AG04450 (cell line): Measurements from ENCODE around the gene SORL1. TPM values are rescaled to one million over a fixed set of nuclear protein-coding genes. Genes with fewer than 3 reads are reported as not detected.

ENCODE experiments used
- CTCF ChIA-PET: fragments of 300-600, 350-600 bp; formaldehyde crosslinking; extraction: SDS; loops from one replicate; lab custom pipeline; 2022; ENCODE audit warnings: antibody characterized with exemption, inconsistent platforms; lab: Charles Lee
- POLR2A ChIA-PET: fragments of 350-600 bp; formaldehyde crosslinking; extraction: SDS; loops from one replicate; lab custom pipeline; 2021; ENCODE audit warnings: antibody characterized with exemption, inconsistent platforms; lab: Yijun Ruan, JAX
- DNase-seq: peaks from one replicate; pipeline ENCODE4 v3.0.0-alpha.2; 2011; ENCODE audit warnings: low read depth, low spot score
- H3K27ac ChIP-seq: one replicate; pipeline ENCODE4 v1.5.1; 2012; ENCODE audit warnings: low read depth, low read length, control low read depth
- H3K27me3 ChIP-seq: one replicate; pipeline ENCODE4 v1.6.0; 2012; ENCODE audit warnings: low read length; ENCODE audit not compliant: control insufficient read depth, insufficient read depth
- H3K4me3 ChIP-seq: 2 replicates; pipeline ENCODE4 v1.5.1; 2011; ENCODE audit warnings: mild to moderate bottlenecking, low read depth, low read length, control low read depth
- H3K9me3 ChIP-seq: 2 replicates; pipeline ENCODE4 v1.5.1; 2012; ENCODE audit warnings: low read length; ENCODE audit not compliant: control insufficient read depth, insufficient read depth
- CTCF ChIP-seq: IDR thresholded peaks from 2 replicates; pipeline ENCODE4 v1.5.1; 2011; ENCODE audit warnings: low read depth, low read length, control low read depth, inconsistent platforms
- polyA plus RNA-seq: library from polyadenylated mRNA; depleted of rRNA; stranded (reverse); fragments of >200 nt; gene quantifications from 2 replicates; pipeline ENCODE4 v1.2.3, GENCODE V29; 2011

Gene SORL1
- polyA plus RNA-seq, 1 experiment = 5.4 TPM

GRCh38 chr11:121649798-121650197 is 197.7 kb downstream of the SORL1 start:
- CTCF ChIA-PET = no interaction called here
- Histone ChIP-seq H3K27me3 (no peaks in the 10 kb centered on the region), H3K27ac (no peak overlapping the region), H3K9me3 (no peaks in the 10 kb centered on the region), H3K4me3 (no peak overlapping the region)
- no peak for DNase-seq
- TF ChIP-seq CTCF = no peak
- POLR2A ChIA-PET = no interaction called here

GRCh38 chr11:121650351-121651256 is 198.5 kb downstream of the SORL1 start:
- CTCF ChIA-PET = interaction anchor here (0.6 kb wide), 1 partner anchor 59 kb away, joined by 3 read pairs; no protein-coding TSS in a partner anchor

GRCh38 chr11:121651257-121651605 is 199.1 kb downstream of the SORL1 start:
- Histone ChIP-seq H3K4me3 (no peak overlapping the region), H3K27me3 (no peaks in the 10 kb centered on the region), H3K9me3 (no peaks in the 10 kb centered on the region), H3K27ac (no peak overlapping the region)
- ChIA-PET POLR2A (no interaction called here), CTCF (interaction anchor here (0.6 kb wide), 1 partner anchor 380 kb away, joined by 7 read pairs; no protein-coding TSS in a partner anchor)
- no peak for TF ChIP-seq CTCF
- no peak for DNase-seq

More at GRCh38 chr11:121650351-121651256, 198.5 kb downstream of the SORL1 start:
- POLR2A ChIA-PET = no interaction called here
- DNase-seq = no peak
- Histone ChIP-seq H3K4me3 (no peak overlapping the region), H3K27me3 (no peaks in the 10 kb centered on the region), H3K9me3 (no peaks in the 10 kb centered on the region), H3K27ac (no peak overlapping the region)
- TF ChIP-seq CTCF = no peak

GRCh38 chr11:121652971-121653370 is 200.9 kb downstream of the SORL1 start:
- POLR2A ChIA-PET = no interaction called here
- Histone ChIP-seq H3K9me3 (no peaks in the 10 kb centered on the region), H3K27ac (no peak overlapping the region), H3K27me3 (no peaks in the 10 kb centered on the region), H3K4me3 (no peak overlapping the region)
- CTCF ChIA-PET = interaction anchor here (0.5 to 4.2 kb wide), 8 partner anchors 9 to 1350 kb away, joined by 3 to 44 read pairs (median 5); no protein-coding TSS in a partner anchor
- DNase-seq = no peak
- peak; percentile 47 for TF ChIP-seq CTCF

GRCh38 chr11:121654259-121654842 is 202.2 kb downstream of the SORL1 start:
- H3K27me3 ChIP-seq = no peaks in the 10 kb centered on the region
- no peak for TF ChIP-seq CTCF
- no peak for DNase-seq
- no peak overlapping the region for H3K27ac ChIP-seq
- H3K9me3 ChIP-seq = no peaks in the 10 kb centered on the region
- no peak overlapping the region for H3K4me3 ChIP-seq
- POLR2A ChIA-PET = interaction anchor here (1.0 to 1.8 kb wide), 4 partner anchors 10 to 548 kb away, joined by 3 to 8 read pairs (median 3); no protein-coding TSS in a partner anchor
- CTCF ChIA-PET = interaction anchor here (0.7 to 4.2 kb wide), 43 partner anchors 10 to 903 kb away, joined by 3 to 44 read pairs (median 6); partner anchors contain the start of gene BLID
